Osteocyte (in vitro differentiated cells): ENCODE measurements around the gene C4orf33. TPM values are rescaled to one million over a fixed set of nuclear protein-coding genes. Genes with fewer than 3 reads are reported as not detected.

Source experiments
- DNase-seq: peaks from one replicate; pipeline ENCODE4 v3.0.0; 2021; ENCODE audit warnings: mixed read lengths; ENCODE audit not compliant: unreplicated experiment; ENCODE audit errors: extremely low spot score
- H3K27ac Mint-ChIP-seq: one replicate; pipeline ENCODE4 v1.8.0; 2021; ENCODE audit warnings: mild to moderate bottlenecking, mixed read lengths; ENCODE audit not compliant: unreplicated experiment
- H3K27me3 Mint-ChIP-seq: one replicate; pipeline ENCODE4 v1.8.0; 2021; ENCODE audit warnings: mixed read lengths; ENCODE audit not compliant: unreplicated experiment
- H3K36me3 Mint-ChIP-seq: one replicate; pipeline ENCODE4 v1.8.0; 2021; ENCODE audit warnings: mixed read lengths; ENCODE audit not compliant: unreplicated experiment
- H3K4me1 Mint-ChIP-seq: one replicate; pipeline ENCODE4 v1.8.0; 2021; ENCODE audit warnings: mixed read lengths; ENCODE audit not compliant: unreplicated experiment
- H3K4me3 Mint-ChIP-seq: one replicate; pipeline ENCODE4 v1.8.0; 2021; ENCODE audit warnings: mild to moderate bottlenecking, moderate library complexity, mixed read lengths; ENCODE audit not compliant: unreplicated experiment
- H3K9me3 Mint-ChIP-seq: one replicate; pipeline ENCODE4 v1.8.0; 2021; ENCODE audit warnings: mixed read lengths; ENCODE audit not compliant: unreplicated experiment
- total RNA-seq: library from RNA; stranded (reverse); gene quantifications from 2 replicates; pipeline ENCODE4 v1.2.1, GENCODE V29; 2021
- TF ChIP-seq, protein P1 (sequence below): fragments of 200-600 bp; sonication (generic); IDR thresholded peaks from 2 replicates; pipeline ENCODE4 v1.5.0; 2021; ENCODE audit warnings: antibody characterized with exemption, mild to moderate bottlenecking, moderate library complexity

C4orf33 gene
- total RNA-seq, 1 donor from 2014 or later = 6.7 TPM

DNA sequence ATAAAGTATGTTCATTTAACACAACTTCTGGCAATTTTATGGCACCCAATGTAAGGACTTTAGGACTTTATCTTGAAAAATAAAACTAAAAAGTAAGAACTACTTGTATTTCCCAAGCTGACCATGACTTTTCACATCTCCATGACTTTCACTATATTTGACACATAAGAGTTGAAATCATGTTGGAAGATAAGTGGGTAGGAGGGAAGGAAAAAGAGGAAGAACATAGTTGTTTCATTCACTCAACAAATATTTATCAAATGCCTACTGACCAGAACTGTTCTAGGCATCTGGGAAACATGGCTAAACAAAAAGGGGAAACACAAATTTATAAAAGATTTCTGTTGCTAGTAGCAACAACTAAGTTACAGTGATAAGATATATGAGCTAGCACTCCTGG lies 18.6 kb upstream of the C4orf33 start:
- no peak overlapping the region for H3K4me3 Mint-ChIP-seq
- peaks cover 51% of the 10 kb centered on the region for H3K36me3 Mint-ChIP-seq
- no peak for DNase-seq
- H3K27me3 Mint-ChIP-seq = no peaks in the 10 kb centered on the region
- peaks cover 23% of the 10 kb centered on the region for H3K9me3 Mint-ChIP-seq
- H3K27ac Mint-ChIP-seq = no peak overlapping the region
- H3K4me1 Mint-ChIP-seq = no peaks in the 10 kb centered on the region
- TF ChIP-seq, protein P1, sequence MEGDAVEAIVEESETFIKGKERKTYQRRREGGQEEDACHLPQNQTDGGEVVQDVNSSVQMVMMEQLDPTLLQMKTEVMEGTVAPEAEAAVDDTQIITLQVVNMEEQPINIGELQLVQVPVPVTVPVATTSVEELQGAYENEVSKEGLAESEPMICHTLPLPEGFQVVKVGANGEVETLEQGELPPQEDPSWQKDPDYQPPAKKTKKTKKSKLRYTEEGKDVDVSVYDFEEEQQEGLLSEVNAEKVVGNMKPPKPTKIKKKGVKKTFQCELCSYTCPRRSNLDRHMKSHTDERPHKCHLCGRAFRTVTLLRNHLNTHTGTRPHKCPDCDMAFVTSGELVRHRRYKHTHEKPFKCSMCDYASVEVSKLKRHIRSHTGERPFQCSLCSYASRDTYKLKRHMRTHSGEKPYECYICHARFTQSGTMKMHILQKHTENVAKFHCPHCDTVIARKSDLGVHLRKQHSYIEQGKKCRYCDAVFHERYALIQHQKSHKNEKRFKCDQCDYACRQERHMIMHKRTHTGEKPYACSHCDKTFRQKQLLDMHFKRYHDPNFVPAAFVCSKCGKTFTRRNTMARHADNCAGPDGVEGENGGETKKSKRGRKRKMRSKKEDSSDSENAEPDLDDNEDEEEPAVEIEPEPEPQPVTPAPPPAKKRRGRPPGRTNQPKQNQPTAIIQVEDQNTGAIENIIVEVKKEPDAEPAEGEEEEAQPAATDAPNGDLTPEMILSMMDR = no peak

- DNase-seq = no peak
- Mint-ChIP-seq H3K27ac (no peak overlapping the region), H3K4me3 (no peak overlapping the region), H3K27me3 (no peaks in the 10 kb centered on the region), H3K9me3 (peaks cover 14% of the 10 kb centered on the region), H3K4me1 (no peaks in the 10 kb centered on the region), H3K36me3 (peaks cover 40% of the 10 kb centered on the region)
- TF ChIP-seq, protein P1 = no peak
Observed at GRCh38 chr4:129080129-129080528, 15.8 kb upstream of the C4orf33 start.

- Mint-ChIP-seq H3K4me3 (no peak overlapping the region), H3K9me3 (peaks cover 14% of the 10 kb centered on the region), H3K4me1 (no peaks in the 10 kb centered on the region), H3K27ac (no peak overlapping the region), H3K36me3 (peaks cover 34% of the 10 kb centered on the region), H3K27me3 (no peaks in the 10 kb centered on the region)
- no peak for DNase-seq
- TF ChIP-seq, protein P1 = no peak
Observed at GRCh38 chr4:129082302-129082701, 13.7 kb upstream of the C4orf33 start.

- peaks cover 9% of the 10 kb centered on the region for H3K9me3 Mint-ChIP-seq
- no peaks in the 10 kb centered on the region for H3K27me3 Mint-ChIP-seq
- H3K27ac Mint-ChIP-seq = no peak overlapping the region
- H3K36me3 Mint-ChIP-seq = peaks cover 17% of the 10 kb centered on the region
- DNase-seq = no peak
- TF ChIP-seq, protein P1 = no peak
- H3K4me3 Mint-ChIP-seq = no peak overlapping the region
- H3K4me1 Mint-ChIP-seq = peaks cover 2% of the 10 kb centered on the region
Observed at GRCh38 chr4:129085472-129085871, 10.5 kb upstream of the C4orf33 start.

GRCh38 chr4:129087516-129087915 lies 8.4 kb upstream of the C4orf33 start:
- Mint-ChIP-seq H3K4me1 (peaks cover 2% of the 10 kb centered on the region), H3K27ac (no peak overlapping the region), H3K36me3 (peaks cover 8% of the 10 kb centered on the region), H3K9me3 (peaks cover 9% of the 10 kb centered on the region), H3K27me3 (no peaks in the 10 kb centered on the region), H3K4me3 (no peak overlapping the region)
- DNase-seq = no peak
- TF ChIP-seq, protein P1 = no peak
